Choroid plexus epithelial cell (primary cell): ENCODE data around the gene TTYH2.
A peak's percentile ranks its signal among the peaks of the same experiment; 100 is the strongest.

ENCODE experiments used
- DNase-seq: peaks from one replicate; pipeline ENCODE4 v3.0.0-alpha.2; 2010; ENCODE audit warnings: low read depth
- H3K4me3 ChIP-seq: 2 replicates; pipeline ENCODE4 v1.5.1; 2011; ENCODE audit warnings: low read depth, mild to moderate bottlenecking, control low read depth, low read length, moderate library complexity
- TF ChIP-seq, protein P1 (sequence below): conservative IDR thresholded peaks from 2 replicates; pipeline ENCODE4 v1.5.1; 2011; ENCODE audit warnings: low read depth, mild to moderate bottlenecking, control low read depth, inconsistent platforms, low read length, moderate library complexity

TTYH2 gene

GRCh38 chr17:74194682-74195081 is 18.7 kb upstream of the TTYH2 start:
- DNase-seq = no peak
- H3K4me3 ChIP-seq = no peak overlapping the region
- TF ChIP-seq, protein P1, sequence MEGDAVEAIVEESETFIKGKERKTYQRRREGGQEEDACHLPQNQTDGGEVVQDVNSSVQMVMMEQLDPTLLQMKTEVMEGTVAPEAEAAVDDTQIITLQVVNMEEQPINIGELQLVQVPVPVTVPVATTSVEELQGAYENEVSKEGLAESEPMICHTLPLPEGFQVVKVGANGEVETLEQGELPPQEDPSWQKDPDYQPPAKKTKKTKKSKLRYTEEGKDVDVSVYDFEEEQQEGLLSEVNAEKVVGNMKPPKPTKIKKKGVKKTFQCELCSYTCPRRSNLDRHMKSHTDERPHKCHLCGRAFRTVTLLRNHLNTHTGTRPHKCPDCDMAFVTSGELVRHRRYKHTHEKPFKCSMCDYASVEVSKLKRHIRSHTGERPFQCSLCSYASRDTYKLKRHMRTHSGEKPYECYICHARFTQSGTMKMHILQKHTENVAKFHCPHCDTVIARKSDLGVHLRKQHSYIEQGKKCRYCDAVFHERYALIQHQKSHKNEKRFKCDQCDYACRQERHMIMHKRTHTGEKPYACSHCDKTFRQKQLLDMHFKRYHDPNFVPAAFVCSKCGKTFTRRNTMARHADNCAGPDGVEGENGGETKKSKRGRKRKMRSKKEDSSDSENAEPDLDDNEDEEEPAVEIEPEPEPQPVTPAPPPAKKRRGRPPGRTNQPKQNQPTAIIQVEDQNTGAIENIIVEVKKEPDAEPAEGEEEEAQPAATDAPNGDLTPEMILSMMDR = no peak

DNA sequence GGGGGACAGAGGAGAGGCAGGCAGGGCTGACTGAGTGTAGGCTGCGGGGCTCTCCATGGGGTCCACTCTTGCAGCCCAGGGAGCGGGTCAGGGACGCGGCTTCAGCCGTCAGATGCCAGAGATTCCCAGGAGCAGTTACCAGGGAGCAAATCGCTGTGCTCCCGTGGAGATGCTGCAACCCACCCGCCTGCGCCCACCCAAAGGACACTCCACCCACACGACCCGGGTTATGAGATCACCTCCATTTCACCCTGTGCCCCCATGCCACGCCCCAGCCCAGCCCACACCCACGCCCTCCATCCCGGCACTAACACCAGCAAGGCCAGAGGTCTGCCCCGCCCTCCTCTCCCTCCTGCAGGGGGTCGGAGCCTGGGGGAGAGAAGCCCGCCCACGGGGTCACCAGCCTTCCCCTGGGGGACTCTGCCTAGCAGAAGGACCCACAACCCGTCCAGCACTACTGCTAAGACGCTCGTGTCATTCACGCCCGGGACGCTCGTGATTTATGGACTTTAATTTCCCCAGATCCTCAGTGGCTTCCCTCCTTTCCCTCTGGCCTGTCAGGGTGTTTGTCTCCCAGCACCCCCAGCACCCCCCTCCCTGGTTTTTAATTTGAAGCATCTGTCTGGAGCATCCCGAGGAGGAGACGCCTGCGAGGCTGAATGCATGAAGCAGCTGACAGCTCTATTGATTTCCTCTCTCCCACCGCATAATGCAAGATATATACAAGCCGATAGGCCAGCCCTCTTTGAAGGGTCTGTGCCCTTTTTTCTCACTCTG is 16.6 kb upstream of the TTYH2 start:
- TF ChIP-seq, protein P1 = no peak
- DNase-seq = no peak
- no peak overlapping the region for H3K4me3 ChIP-seq

DNA sequence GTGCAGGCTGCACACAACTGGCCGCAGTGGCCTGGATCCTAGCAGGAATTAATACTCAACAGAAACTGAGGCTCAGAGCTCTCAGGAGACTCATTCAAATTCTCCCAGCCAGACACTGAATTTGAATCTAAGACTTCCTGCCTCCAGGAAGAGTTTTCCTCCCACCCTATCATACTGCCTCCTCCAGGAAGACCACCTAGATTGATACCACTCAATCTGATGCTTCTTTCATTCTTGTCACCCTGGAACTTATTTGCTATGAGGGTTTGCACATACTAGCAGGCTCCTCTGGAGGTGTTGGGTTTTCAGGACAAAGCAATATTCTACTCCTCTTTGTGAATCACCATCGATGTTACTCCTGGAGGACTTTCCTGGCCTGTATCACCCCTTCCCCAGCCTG is 15.6 kb upstream of the TTYH2 start:
- TF ChIP-seq, protein P1 = no peak
- no peak overlapping the region for H3K4me3 ChIP-seq
- DNase-seq = no peak

GRCh38 chr17:74198694-74199093 is 14.7 kb upstream of the TTYH2 start:
- TF ChIP-seq, protein P1 = no peak
- DNase-seq = no peak
- no peak overlapping the region for H3K4me3 ChIP-seq

DNA sequence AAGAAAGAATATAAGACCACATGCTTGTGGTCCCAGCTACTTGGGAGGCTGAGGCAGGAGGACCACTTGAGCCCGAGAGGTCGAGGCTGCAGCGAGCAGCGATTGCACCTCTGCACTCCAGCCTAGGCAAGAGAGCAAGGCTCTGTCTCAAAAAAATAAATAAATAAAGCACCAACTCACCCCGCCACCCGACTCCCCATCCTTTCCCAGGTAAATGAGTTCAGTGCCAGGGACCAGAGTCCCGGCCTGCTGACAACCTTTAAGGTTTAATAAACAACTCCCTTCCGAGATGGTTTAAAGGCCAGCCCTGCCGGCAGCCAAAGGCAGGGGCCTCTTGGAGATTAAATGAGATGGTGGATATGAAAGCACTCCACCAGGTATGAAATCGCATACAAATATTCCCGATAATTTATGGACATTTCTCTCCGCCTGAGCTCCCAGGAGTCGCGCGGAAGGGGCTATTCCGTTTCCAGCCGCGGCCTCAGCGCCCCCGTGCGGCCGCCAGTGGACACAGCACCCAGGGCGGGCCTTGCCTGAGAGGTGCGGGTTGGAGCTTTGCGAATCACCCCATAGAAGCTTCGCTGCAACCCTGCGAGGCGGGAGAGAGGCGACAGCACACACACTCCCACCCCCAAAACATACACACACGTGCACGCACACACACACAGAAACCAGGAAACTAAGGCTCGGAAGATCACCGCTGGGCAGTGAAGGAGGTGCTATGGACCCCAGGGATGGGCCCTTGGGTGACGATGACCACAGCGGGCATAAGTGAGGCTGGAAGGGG is 13.9 kb upstream of the TTYH2 start:
- no peak overlapping the region for H3K4me3 ChIP-seq
- TF ChIP-seq, protein P1 = peak; percentile 93
- peak; percentile 65 for DNase-seq

- TF ChIP-seq, protein P1 = no peak
- DNase-seq = no peak
- no peak overlapping the region for H3K4me3 ChIP-seq
These were observed 13.3 kb upstream of the TTYH2 start for GRCh38 chr17:74200112-74200511.
